Heart left ventricle (tissue), 16 donors: ENCODE results near the gene FAF1. TPM values are rescaled to one million over a fixed set of nuclear protein-coding genes. Genes with fewer than 3 reads are reported as not detected.

Source experiments
- ATAC-seq, 4 donors: fragments of 200-7000 bp; cut with Tn5 transposase; one replicate each; pipeline ENCODE4 v1.9.1; 2020 to 2022; ENCODE audit warnings: moderate library complexity in 4 of 4, mild to moderate bottlenecking in 3 of 4, moderate number of reproducible peaks in 1 of 4
- DNase-seq, 5 donors: peaks; one replicate each; pipeline ENCODE4 v3.0.0-alpha.2; 2020
- H3K27ac ChIP-seq, 12 donors: fragments of 200-600 bp; sonication (generic) in 4 of 12; one replicate each; pipeline versions ENCODE4 v1.5.0 to v1.8.0; 2016 to 2022; ENCODE audit warnings: mild to moderate bottlenecking in 2 of 12
- H3K27me3 ChIP-seq, 9 donors: fragments of 200-600 bp; sonication (generic) in 2 of 9; one replicate each; pipeline versions ENCODE4 v1.5.1 to v1.8.0; 2016 to 2022; ENCODE audit warnings: mild to moderate bottlenecking in 3 of 9
- H3K36me3 ChIP-seq, 9 donors: fragments of 200-600 bp; sonication (generic) in 2 of 9; one replicate each; pipeline versions ENCODE4 v1.5.0 to v1.8.0; 2018 to 2022; ENCODE audit warnings: mild to moderate bottlenecking in 2 of 9
- H3K4me1 ChIP-seq, 12 donors: fragments of 200-600 bp; sonication (generic) in 4 of 12; one replicate each; pipeline versions ENCODE4 v1.5.0 to v1.8.0; 2016 to 2022; ENCODE audit warnings: mild to moderate bottlenecking in 3 of 12
- H3K4me3 ChIP-seq, 12 donors: fragments of 200-600 bp; sonication (generic) in 4 of 12; one replicate each; pipeline versions ENCODE4 v1.5.0 to v1.8.0; 2017 to 2022; ENCODE audit warnings: mild to moderate bottlenecking in 9 of 12, moderate library complexity in 4 of 12
- H3K9me3 ChIP-seq, 12 donors: fragments of 200-600 bp; sonication (generic) in 4 of 12; one replicate each; pipeline versions ENCODE4 v1.5.0 to v1.8.0; 2016 to 2022; ENCODE audit warnings: mild to moderate bottlenecking in 1 of 12
- CTCF ChIP-seq, 12 donors: fragments of 200-600 bp; sonication (generic) in 4 of 12; IDR thresholded peaks; one replicate each; pipeline versions ENCODE4 v1.5.0 to v1.8.0; 2018 to 2022; ENCODE audit warnings: antibody characterized with exemption in 12 of 12, mild to moderate bottlenecking in 5 of 12
- POLR2A ChIP-seq, 2 donors: fragments of 450-650 bp; IDR thresholded peaks; one replicate each; pipeline ENCODE4 v1.6.1; 2017; ENCODE audit warnings: antibody characterized with exemption in 2 of 2, mild to moderate bottlenecking in 2 of 2, moderate library complexity in 2 of 2
- WGBS, 4 donors: extraction: QIAGEN DNeasy Blood & Tissue Kit in 2 of 4; methylation state at CpG; one replicate each; pipeline versions ENCODE4 v1.1.5 to v1.1.7; 2013 to 2018; 5-methylcytosine and 5-hydroxymethylcytosine counted together
- intact Hi-C, 10 donors: fragments of 100-400 bp; cut with DNase I; formaldehyde crosslinking; loops; one replicate each; pipeline versions ENCODE4 v1.11.1 to v1.14.2; 2022
- polyA plus RNA-seq, 2 donors: library from polyadenylated mRNA; stranded (reverse); fragments of 200-250 nt; gene quantifications; one replicate each; pipeline ENCODE4 v1.2.3, GENCODE V29; 2013
- total RNA-seq, 9 donors: library from RNA; depleted of rRNA in 2 of 9; stranded (reverse); fragments of >200 nt in 2 of 9; fragmentation: NEBNext Ultra II Directional in 3 of 9; extraction: Animal tissue kit (Norgen Biotek cat#: 25700) in 3 of 9; gene quantifications; one replicate each; pipeline versions ENCODE4 v1.1.0 to v1.2.4, GENCODE V29; 2016 to 2023
- donor health status: ischemic (EF 13 %, LVEDD 7.1; RV severe dilation, severe dysfunction).
- donor health status: healthy with polysubstance abuse.
- donor health status: DM: no; HTN: yes; CAD: no.
- donor health status: DM: no; HTN: no; CAD: no.
- donor health status: ischemic (EF 25% LVEDD 6.9; RV normal size, moderate dysfunction).
- donor health status: ischemic (EF 25% LVEDD 5.7; RV mildly dilated, moderate dysfunction).
- donor health status: healthy.
- donor health status: DM: yes; HTN: yes; CAD: no.
- donor health status: ischemic (EF 35%, LVEDD 5.7; RV mildly dilated, moderate dysfunction).
- donor health status: nonischemic (EF 11% LVEDD 7.7; RV severe dilation, severe dysfunction).
- donor health status: DM: yes; HTN: yes; CAD: no.
- donor health status: PGD.
- donor health status: ischemic (EF 29% LVEDD 5.4; RV normal size, mild dysfunction).
- donor health status: nonischemic (EF 23%, LVEDD 6.1; RV moderate dilation, normal function).

Gene FAF1
- total and polyA plus RNA-seq, 11 donors: 41.0 to 112 (median 81.3) TPM

GRCh38 chr1:50921029-50921428, 39.0 kb downstream of the FAF1 start:
- ATAC-seq: peak in 1 of 4 donors; percentile 38
- Histone ChIP-seq H3K36me3 (no peaks in the 10 kb centered on the region), H3K9me3 (peaks cover 0 to 33% (median 0%) of the 10 kb centered on the region in 12 donors), H3K4me1 (peaks cover 0 to 19% (median 8%) of the 10 kb centered on the region in 12 donors), H3K27ac (no peak overlapping the region), H3K4me3 (no peak overlapping the region), H3K27me3 (no peaks in the 10 kb centered on the region)
- no peak for DNase-seq
- no peak for TF ChIP-seq POLR2A (IDR thresholded peaks at IDR 0.05)
- TF ChIP-seq CTCF (IDR thresholded peaks at IDR 0.05): no peak
- intact Hi-C loops: loop anchor here in 3 of 10 donors (10.0 kb wide), 3 partner anchors 124 to 264 kb away; no protein-coding TSS in a partner anchor
- 69 to 80% (median 70%) methylated on average over 4 of the region's 4 CpGs for WGBS, 4 donors

- H3K9me3 ChIP-seq: peaks cover 0 to 33% (median 0%) of the 10 kb centered on the region in 12 donors
- H3K27me3 ChIP-seq: no peaks in the 10 kb centered on the region
- no peak for TF ChIP-seq POLR2A (IDR thresholded peaks at IDR 0.05)
- no peak for TF ChIP-seq CTCF (IDR thresholded peaks at IDR 0.05)
- no peak for DNase-seq
- 97 to 100% (median 99%) methylated on average over 1 of the region's 1 CpG for WGBS, 4 donors
- H3K36me3 ChIP-seq: no peaks in the 10 kb centered on the region
- no peak overlapping the region for H3K4me3 ChIP-seq
- peaks cover 0 to 21% (median 10%) of the 10 kb centered on the region in 12 donors for H3K4me1 ChIP-seq
- H3K27ac ChIP-seq: no peak overlapping the region
- intact Hi-C loops: loop anchor here in 3 of 10 donors (10.0 kb wide), 3 partner anchors 124 to 264 kb away; no protein-coding TSS in a partner anchor
- no peak for ATAC-seq
Measured at GRCh38 chr1:50920409-50920808, 39.7 kb downstream of the FAF1 start.

GRCh38 chr1:50917138-50918137, 42.6 kb downstream of the FAF1 start:
- Histone ChIP-seq H3K4me1 (peaks cover 0 to 29% (median 11%) of the 10 kb centered on the region in 12 donors), H3K9me3 (peaks cover 0 to 10% (median 0%) of the 10 kb centered on the region in 12 donors), H3K4me3 (no peak overlapping the region), H3K27ac (no peak overlapping the region), H3K36me3 (no peaks in the 10 kb centered on the region), H3K27me3 (no peaks in the 10 kb centered on the region)
- no peak for TF ChIP-seq POLR2A (IDR thresholded peaks at IDR 0.05)
- TF ChIP-seq CTCF (IDR thresholded peaks at IDR 0.05): no peak
- 82 to 89% (median 87%) methylated on average over 4 of the region's 4 CpGs for WGBS, 4 donors
- intact Hi-C loops: no loop called here
- no peak for DNase-seq
- no peak for ATAC-seq

GRCh38 chr1:50915621-50916020, 44.4 kb downstream of the FAF1 start:
- no peaks in the 10 kb centered on the region for H3K36me3 ChIP-seq
- 80 to 89% (median 86%) methylated on average over 2 of the region's 2 CpGs for WGBS, 4 donors
- H3K9me3 ChIP-seq: peaks cover 0 to 7% (median 0%) of the 10 kb centered on the region in 12 donors
- TF ChIP-seq CTCF (IDR thresholded peaks at IDR 0.05) (no peak), POLR2A (IDR thresholded peaks at IDR 0.05) (no peak)
- no peak overlapping the region for H3K27ac ChIP-seq
- H3K4me1 ChIP-seq: peaks cover 0 to 29% (median 11%) of the 10 kb centered on the region in 12 donors
- DNase-seq (no peak), ATAC-seq (no peak)
- no peaks in the 10 kb centered on the region for H3K27me3 ChIP-seq
- intact Hi-C loops: no loop called here
- no peak overlapping the region for H3K4me3 ChIP-seq
